ENCODE data around the gene NHSL2. TPM values are rescaled to one million over a fixed set of nuclear protein-coding genes. Genes with fewer than 3 reads are reported as not detected.

NHSL2 gene
- total RNA-seq, 4 donors from 2014 or later: 10.4 to 35.8 (median 13.9) TPM

DNA sequence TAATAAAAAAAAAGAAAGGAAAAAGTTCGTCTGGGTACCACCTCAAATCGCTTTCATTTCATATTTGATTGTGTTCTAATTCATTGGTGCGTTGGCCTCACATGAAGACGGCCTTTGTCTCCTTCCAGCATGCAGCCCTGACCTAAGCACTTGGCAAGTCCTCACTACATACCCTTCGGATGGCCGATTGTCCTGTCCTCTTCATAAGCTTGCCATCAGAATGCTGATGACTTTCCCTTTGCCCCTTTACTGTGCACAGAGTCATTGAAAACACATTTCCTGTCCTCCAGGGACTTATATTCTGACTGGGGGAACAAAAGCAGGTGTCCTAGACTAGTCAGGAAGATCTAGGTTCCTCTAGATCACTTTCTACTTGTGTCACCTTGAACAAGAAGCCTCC, 178.1 kb downstream of the NHSL2 start:
- Histone ChIP-seq H3K9me3 (no peaks in the 10 kb centered on the region), H3K4me1 (peaks cover 0 to 7% (median 0%) of the 10 kb centered on the region in 3 donors), H3K4me3 (no peak overlapping the region), H3K27ac (no peak overlapping the region), H3K27me3 (no peaks in the 10 kb centered on the region), H3K36me3 (no peaks in the 10 kb centered on the region)
- 51 to 56% methylated on average over 3 to 4 of the region's 6 CpGs for WGBS, 2 donors (ENCODE audit: low coverage in 1 of 2)
- TF ChIP-seq POLR2A (IDR thresholded peaks at IDR 0.05) (no peak), EP300 (IDR thresholded peaks at IDR 0.05) (no peak), POLR2AphosphoS5 (IDR thresholded peaks at IDR 0.05) (no peak)
- TF ChIP-seq, protein P1, sequence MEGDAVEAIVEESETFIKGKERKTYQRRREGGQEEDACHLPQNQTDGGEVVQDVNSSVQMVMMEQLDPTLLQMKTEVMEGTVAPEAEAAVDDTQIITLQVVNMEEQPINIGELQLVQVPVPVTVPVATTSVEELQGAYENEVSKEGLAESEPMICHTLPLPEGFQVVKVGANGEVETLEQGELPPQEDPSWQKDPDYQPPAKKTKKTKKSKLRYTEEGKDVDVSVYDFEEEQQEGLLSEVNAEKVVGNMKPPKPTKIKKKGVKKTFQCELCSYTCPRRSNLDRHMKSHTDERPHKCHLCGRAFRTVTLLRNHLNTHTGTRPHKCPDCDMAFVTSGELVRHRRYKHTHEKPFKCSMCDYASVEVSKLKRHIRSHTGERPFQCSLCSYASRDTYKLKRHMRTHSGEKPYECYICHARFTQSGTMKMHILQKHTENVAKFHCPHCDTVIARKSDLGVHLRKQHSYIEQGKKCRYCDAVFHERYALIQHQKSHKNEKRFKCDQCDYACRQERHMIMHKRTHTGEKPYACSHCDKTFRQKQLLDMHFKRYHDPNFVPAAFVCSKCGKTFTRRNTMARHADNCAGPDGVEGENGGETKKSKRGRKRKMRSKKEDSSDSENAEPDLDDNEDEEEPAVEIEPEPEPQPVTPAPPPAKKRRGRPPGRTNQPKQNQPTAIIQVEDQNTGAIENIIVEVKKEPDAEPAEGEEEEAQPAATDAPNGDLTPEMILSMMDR (IDR thresholded peaks at IDR 0.05): no peak
- no peak for ATAC-seq

DNA sequence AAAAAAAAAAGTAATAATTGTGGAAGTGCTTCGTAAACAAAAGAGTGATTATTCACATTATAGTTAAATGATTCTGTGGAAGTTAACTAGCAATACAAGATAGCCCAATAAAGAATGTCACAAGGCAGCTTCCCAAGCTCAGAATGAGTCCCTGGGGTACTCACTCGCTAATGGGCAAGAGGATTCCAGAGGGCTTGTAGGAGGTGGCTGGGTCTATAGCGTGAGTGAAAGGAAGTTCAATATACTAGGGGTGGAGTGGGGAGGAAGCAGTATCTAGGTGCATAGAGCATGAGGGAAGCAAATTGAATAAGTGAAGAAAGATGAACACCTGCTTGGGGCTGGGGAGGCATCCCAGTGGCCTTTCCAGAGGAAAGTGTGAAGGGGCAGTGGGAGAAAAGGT, 178.6 kb downstream of the NHSL2 start:
- Histone ChIP-seq H3K9me3 (no peaks in the 10 kb centered on the region), H3K4me3 (no peak overlapping the region), H3K27ac (no peak overlapping the region), H3K4me1 (peaks cover 0 to 7% (median 0%) of the 10 kb centered on the region in 3 donors), H3K36me3 (no peaks in the 10 kb centered on the region), H3K27me3 (no peaks in the 10 kb centered on the region)
- 74 to 93% methylated on average over 3 of the region's 3 CpGs for WGBS, 2 donors (ENCODE audit: low coverage in 1 of 2)
- ATAC-seq: no peak
- TF ChIP-seq, protein P1 (IDR thresholded peaks at IDR 0.05): no peak
- no peak for TF ChIP-seq POLR2AphosphoS5 (IDR thresholded peaks at IDR 0.05)
- no peak for TF ChIP-seq EP300 (IDR thresholded peaks at IDR 0.05)
- TF ChIP-seq POLR2A (IDR thresholded peaks at IDR 0.05): no peak

DNA sequence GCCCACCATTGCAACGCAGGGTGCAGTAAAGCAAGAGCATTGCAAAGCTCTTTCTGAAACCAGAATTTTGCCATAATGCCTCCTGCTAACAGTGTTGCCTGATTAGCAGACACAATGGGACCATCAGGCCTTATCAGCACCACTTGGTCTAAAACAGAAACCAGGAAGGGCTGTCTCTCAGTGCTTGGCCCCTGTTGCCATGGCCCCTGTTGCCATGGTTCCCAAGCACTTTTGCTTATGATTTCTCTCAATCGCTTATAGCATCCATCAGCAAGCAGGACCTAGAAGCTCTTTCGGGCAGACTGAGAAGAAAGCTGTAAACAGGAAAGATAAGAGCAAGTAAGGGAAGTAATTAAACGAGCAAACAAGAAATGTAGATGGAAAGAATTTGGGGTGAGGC, 184.2 kb downstream of the NHSL2 start:
- Histone ChIP-seq H3K27me3 (no peaks in the 10 kb centered on the region), H3K36me3 (no peaks in the 10 kb centered on the region), H3K4me3 (no peak overlapping the region), H3K9me3 (no peaks in the 10 kb centered on the region), H3K4me1 (peaks cover 0 to 17% (median 0%) of the 10 kb centered on the region in 3 donors), H3K27ac (no peak overlapping the region)
- WGBS, 2 donors (ENCODE audit: low coverage in 1 of 2): 23% methylated on average over 3 of the region's 4 CpGs; no CpG with 5 or more reads in 1 of the 2 donors
- TF ChIP-seq POLR2A (IDR thresholded peaks at IDR 0.05) (no peak), POLR2AphosphoS5 (IDR thresholded peaks at IDR 0.05) (no peak), EP300 (IDR thresholded peaks at IDR 0.05) (no peak)
- TF ChIP-seq, protein P1 (IDR thresholded peaks at IDR 0.05): no peak
- no peak for ATAC-seq

DNA sequence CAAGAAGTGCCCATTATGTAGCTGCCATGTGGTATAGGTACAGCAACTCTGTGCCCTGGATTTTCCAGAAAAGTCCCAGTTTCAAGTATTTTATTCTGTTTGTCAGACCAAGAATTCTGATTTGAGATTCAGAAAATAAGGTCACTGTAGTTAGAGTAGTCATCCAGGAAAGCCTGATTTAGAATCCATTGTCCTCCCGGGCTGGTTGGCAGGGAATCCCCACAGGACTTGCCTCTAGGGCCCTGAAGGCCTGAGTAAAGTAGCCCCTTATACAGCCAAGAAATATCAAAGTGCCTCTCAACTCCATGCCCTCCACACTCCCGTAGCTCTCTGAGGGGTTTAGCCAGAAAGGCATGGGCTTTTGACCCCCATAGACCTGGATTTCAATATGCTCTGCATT, 184.7 kb downstream of the NHSL2 start:
- H3K36me3 ChIP-seq: no peaks in the 10 kb centered on the region
- no peaks in the 10 kb centered on the region for H3K9me3 ChIP-seq
- TF ChIP-seq, protein P1 (IDR thresholded peaks at IDR 0.05): no peak
- TF ChIP-seq POLR2AphosphoS5 (IDR thresholded peaks at IDR 0.05): no peak
- TF ChIP-seq EP300 (IDR thresholded peaks at IDR 0.05): no peak
- TF ChIP-seq POLR2A (IDR thresholded peaks at IDR 0.05): no peak
- no CpG with 5 or more reads among the region's 2 CpGs for WGBS, 2 donors (ENCODE audit: low coverage in 1 of 2)
- no peak overlapping the region for H3K4me3 ChIP-seq
- H3K27me3 ChIP-seq: no peaks in the 10 kb centered on the region
- H3K4me1 ChIP-seq: peaks cover 0 to 17% (median 0%) of the 10 kb centered on the region in 3 donors
- ATAC-seq: no peak
- no peak overlapping the region for H3K27ac ChIP-seq

DNA sequence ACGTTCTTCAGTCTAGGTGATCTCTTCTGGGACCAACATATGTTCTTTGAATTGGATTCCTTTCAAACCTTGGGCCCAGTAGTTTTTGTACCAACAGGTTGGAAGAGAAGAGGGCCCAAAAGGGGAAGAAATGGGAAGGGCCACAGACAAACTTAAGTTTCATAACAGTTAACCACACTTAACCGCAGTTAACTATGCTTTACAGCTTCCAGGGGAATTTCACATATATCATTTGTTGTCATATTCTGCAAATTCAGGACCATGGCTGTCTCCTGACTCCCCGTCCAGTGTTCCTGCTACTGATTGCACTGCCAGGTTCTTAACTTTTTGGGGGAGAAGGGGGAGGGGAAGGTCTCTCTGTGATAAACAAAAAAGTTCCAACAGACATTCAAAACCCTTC, 186.5 kb downstream of the NHSL2 start:
- no peak overlapping the region for H3K4me3 ChIP-seq
- H3K27me3 ChIP-seq: no peaks in the 10 kb centered on the region
- peaks cover 0 to 27% (median 0%) of the 10 kb centered on the region in 3 donors for H3K4me1 ChIP-seq
- H3K36me3 ChIP-seq: no peaks in the 10 kb centered on the region
- no peak for ATAC-seq
- TF ChIP-seq POLR2AphosphoS5 (IDR thresholded peaks at IDR 0.05) (no peak), POLR2A (IDR thresholded peaks at IDR 0.05) (no peak)
- TF ChIP-seq, protein P1 (IDR thresholded peaks at IDR 0.05): no peak
- no peak overlapping the region for H3K27ac ChIP-seq
- no peaks in the 10 kb centered on the region for H3K9me3 ChIP-seq
- 38 to 60% methylated on average over 1 of the region's 3 CpGs for WGBS, 2 donors (ENCODE audit: low coverage in 1 of 2)

Data from gastroesophageal sphincter (tissue), 4 donors.